CD4-positive, alpha-beta T cell treated with Interleukin-12 subunit alpha and Interleukin-12 subunit beta, for 1 hour (primary cell): ENCODE data around the gene PTPRN2.

Experiments
- DNase-seq: peaks from one replicate; pipeline ENCODE4 v3.0.0-alpha.2; 2020

Gene PTPRN2

DNA sequence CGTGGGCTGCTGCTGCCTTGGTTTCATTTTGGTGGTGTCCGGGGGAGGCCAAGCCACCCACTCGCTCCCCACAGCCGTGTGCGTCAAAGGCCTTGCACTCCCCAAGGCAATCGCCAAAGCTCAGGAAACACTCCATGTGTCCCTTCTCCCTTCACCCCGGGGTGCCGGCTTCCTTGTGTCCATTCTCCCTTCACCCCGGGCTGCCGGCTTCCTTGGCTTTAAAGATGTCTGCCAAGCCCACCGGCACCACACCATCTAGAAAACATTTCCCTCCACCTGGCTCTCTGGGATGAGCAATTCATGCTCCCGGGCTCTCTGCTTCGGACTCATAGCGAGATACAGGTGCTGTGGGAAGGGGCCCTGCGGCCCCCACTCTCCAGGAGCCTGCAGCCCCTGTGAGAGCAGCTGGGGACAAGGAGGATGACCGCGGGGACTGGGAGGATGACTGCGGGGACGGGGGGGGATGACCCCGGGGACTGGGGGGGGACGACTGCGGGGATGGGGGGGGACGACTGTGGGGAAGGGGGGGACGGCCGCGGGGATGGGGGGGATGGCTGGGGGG, 928.7 kb downstream of the PTPRN2 start:
- no peak for DNase-seq

DNA sequence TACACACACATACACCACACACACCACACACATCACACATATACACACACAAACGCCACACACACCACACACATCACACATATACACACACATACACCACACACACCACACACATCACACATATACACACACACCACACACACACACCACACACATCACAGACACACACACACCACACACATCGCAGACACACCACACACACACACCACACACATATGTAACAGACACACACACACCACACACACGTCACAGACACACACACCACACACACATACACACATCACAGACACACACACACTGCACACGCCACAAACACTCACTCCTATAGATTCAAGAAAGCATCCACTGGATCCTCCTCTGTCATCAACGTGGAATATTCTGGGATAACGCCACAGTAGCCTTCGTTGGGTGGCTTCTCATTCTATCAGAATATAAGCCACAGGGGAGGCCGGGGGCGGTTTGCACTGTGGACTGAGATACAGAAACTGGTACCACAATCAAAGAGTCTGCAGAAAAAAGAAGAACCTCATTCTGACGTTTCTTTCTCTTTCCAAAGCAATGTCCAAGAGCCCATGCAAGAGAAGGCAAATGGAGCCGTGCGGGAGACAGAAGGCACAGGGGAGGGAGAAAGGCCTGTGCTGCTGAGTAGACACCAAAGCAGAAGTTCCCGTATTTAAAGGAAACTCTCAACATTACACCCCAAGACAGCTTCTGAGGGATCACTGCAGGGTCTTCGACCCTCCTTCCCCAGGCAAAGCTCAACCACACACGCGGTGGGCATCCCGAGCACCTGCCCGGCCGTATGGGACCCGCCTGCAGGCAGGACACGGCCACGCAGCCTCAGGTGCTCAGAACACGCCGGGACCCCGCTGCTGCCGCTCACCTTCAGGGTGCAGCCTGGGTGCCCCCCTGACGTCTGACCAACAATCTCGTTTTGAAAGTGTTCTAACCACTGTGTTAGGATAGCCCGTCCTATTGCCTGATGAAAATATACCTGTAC, 929.6 kb downstream of the PTPRN2 start:
- DNase-seq: no peak

DNA sequence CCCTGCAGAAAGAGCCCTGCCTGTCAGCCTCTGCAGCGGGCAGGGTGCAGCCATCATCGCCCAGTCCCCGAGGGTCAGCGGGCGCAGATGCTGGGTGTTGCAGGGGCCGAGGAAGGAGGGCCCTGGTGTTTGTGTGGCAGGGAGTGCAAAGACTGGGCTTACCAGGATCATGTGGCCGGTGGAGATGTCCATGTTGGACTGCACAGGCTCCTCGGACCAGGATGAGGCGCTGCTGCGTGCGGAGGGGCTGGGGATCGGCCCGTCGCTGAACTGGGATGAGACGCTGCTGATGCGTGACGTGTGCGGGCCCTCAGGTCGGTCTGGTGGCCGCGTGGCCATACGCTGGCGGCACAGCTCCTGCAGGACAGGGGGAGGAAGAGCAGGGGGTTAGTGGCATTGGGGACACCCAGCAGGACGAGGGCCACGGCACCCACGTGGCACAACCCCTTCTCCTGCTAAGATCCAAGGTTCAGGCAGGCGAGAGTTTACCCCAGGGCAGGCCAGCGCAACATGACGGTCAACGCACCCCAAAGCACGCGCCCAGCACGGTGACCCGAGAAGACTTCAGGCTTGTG, 931.3 kb downstream of the PTPRN2 start:
- DNase-seq: no peak

DNA sequence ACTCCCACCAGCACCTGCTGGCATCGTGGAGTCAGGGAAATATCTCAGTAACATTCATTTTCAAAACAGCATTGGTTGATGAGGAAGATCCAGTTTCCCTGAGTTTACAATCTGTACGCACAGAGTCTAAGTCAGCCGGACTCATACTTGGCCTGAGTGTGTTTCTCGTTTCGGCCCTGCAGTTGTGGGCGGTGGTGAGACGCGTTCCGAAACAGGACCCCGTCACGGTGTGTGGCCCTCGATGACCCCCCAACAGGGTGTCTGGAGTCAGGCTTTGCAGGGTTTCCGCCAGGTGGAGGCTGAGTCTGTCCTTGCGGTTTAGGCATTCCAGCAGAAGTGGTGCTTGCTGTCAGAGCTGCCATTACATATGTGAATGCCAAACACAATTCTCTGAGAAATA, 933.3 kb downstream of the PTPRN2 start:
- no peak for DNase-seq

DNA sequence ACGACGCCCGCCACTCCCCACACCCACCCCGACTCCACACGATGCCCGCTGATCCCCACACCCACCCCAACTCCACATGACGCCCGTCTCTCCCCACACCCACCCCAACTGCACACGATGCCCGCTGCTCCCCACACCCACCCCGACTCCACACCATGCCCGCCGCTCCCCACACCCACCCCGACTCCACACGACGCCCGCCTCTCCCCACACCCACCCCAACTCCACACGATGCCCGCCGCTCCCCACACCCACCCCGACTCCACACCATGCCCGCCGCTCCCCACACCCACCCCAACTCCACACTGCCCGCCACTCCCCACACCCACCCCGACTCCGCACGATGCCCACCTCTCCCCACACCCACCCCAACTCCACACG, 933.8 kb downstream of the PTPRN2 start:
- DNase-seq: no peak

DNA sequence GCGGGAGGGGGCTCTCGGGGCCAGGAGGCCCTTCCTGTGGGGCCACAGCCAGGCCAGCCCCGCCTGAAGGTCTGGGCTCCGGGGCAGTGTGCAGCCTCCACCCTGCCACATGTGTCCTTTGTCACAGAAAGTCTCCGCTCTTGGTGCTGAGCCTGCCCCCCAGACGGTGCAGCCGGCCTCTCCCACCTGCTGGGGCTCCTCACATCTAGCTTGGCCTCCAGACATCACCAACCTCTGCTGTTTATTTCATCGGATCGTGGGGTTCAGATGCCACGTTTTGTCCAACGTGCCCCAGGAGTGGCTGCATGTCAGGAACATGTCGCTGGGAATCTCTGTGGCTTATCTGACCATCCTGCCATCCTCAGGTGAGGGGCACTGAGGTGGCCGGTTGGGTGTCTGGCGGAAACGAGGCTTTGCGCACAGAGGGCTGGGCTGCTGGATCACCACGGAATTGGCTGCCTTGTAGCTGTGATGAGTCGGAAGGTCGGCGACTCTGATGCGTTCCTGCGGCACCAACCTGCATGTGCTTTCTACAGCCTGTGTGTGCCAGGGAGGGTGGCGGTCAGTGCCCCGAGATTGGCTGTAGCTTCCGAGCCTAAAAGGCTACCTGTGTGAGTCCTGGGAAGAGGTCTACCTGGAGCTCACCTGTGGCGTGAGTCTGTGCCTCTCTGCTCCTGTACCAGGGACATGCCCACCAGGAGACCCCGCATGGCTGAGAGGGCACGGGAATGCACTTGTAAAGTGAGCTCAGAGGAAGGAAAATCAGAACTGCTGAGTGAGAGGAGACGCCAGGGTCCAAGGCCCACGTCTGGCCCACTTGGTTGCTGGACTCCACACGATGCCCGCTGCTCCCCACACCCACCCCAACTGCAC, 934.4 kb downstream of the PTPRN2 start:
- DNase-seq: no peak

DNA sequence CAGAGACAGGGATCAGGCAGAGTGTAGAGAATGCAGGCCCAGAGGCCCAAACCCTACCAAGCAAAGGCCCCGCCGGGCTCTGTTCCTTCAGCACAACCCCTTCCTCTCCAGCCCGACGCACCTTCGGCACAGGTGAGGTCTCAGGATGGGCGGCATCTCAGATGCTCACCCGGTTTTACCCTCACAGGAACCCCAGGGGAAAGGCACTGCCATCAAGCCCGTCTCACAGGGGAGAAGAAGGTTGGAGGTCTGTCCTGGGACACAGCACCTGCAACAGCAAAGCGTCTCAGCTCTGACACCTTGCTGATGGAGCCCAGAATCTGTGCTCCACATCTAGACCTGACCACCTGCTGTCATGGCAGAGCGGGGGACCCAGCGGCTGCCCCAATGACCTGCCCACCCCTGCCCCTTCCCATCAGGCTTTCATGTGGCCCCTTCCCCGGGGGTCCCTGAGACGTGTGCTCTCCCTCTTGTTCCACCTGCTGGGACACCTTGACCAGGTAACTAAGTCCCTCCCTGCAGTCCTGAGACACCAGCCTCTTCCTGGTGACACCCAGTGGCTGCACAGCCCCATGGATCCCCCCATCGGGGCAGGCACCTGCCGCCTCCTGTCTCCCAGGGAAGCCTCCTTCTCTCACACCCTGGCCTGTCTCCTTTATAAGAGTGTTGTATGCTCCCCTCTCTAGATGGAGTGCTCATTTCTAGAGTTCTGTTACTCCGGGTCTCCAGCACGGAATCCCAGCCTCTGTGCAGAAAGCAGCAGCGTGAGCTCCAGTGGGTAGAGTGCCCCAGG, 935.3 kb downstream of the PTPRN2 start:
- no peak for DNase-seq

DNA sequence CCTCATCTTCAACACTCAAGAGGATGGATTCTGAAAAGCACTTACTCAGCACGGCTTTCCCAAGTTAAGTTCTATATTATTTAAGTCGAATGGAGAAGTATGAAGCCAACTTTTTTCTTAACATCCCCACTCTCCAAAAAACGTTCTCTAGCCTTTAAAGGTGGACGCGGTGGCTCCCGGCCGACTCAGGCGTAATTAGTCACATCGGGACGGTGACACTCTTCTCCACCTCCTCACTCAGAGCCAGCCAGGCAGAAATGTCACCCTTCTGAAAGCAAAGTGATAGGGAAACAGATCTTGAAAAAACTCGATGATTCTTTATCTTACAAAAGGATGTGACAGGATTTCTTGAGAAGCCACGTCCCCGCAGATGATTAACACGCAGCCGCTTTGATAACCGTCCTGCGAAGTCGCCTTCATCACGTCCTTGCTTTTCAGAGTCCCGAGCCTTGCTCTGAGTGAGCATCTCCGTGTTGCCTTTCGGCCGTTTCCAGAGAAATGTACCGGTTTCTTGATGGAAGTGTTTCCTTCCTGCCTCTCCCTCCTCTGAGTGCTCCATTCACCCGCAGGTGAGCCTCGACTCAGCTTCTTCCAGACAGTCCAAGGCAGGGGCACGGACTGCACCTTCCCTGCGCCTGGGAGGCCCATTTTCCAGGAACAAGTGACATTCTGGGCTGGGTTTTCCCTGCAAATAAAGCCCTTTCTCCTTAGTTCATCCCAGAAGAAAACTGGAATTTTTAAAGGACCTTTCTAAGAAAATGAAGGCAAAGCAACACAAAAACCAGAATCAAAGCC, 936.1 kb downstream of the PTPRN2 start:
- DNase-seq: no peak

DNA sequence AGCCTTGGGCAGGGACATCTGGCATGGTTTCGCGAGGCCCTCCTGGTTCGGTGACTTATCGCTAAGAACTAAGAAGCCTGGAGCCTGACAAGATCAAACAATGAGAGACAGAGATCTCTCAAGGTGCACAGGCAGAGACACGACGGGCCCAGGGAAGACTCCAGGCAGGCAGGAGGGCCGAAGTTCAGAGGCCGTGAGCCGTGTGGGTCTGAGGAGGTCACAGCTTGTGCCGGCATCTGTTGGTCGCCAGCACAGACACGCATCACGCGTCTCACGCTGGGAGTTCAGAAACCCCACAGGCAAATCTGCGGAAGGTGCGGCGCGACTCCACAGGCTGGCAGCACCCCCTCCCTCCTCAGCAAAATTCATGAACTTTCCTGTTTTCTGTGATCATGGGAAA, 936.8 kb downstream of the PTPRN2 start:
- DNase-seq: no peak

DNA sequence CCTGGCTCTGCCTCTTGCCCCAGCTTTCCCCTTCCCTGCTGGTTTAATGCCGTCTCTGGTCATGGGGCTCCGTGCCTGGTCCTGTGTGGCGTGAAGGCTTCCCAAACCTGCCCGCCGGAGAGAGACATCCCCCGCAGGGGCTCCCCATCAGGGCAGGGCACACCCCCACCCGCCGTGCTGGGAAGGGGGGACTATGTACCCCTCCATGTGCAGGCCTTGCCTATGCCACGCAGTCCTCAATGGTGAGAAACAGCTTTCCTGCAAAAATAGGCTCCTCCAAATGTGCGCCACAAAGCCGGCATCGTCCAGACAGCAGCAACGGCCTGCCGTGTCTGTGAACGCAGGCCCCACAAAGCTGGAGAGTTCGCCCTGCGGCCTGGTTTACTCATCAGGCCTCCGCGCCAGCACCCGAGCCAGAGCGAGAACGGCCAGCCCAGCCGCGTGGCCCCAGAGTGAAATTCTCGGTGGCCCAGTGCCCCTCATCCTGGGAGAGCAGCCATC, 937.4 kb downstream of the PTPRN2 start:
- DNase-seq: no peak

DNA sequence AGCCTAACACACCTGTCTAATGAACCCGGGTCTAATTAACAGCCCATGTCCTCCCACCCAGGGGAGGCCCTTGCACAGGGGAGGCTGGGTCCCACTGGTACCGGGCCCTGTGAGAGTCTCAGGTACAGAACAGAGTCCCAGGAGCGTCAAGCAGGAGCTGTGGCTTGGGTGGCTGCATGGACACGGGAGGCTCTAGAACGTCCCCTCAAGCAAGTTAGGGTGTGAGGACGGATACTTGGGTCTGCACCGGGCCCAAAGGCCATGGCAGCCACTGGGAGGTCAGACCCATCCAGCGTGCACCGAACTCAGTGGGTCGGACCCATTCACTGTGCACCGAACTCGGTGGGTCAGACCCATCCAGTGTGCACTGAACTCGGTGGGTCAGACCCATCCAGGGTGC, 941.1 kb downstream of the PTPRN2 start:
- DNase-seq: no peak

DNA sequence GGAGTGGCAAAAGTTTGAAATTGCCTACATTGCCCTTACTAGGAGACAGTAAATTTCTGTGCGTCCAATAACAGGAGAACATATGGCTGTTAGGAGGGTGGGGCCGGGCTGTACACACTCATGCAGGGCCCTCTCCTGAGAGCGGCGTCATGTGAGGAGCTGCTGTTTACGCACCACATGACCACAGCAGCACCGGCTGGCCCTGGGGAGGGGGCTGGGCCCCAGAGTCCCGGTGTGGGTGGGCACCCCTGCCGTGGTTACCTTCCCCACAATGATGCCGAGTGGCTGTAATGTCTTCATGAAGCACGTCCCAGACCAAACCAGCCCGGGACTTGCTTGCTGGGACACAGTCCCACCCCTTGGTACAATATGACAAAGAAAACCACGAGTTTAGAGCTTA, 942.1 kb downstream of the PTPRN2 start:
- no peak for DNase-seq

DNA sequence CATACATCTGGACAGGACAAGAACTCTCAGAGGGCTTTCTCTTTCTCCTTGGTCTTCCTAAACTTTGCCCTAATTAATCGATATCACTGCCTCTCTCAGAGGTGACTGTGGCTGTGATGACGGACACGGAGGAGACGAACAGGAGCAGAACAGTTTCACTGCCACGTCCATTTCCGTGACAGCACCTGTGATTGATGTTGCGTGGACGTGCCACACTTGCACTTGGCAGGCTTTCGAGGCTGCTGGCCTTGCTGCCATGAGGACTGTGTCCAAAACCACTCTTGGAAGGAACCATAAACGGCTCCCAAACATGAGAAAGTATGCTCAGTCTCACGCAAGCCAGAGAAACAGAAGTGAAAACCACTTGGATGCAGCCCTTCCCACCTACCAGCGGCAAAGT, 942.7 kb downstream of the PTPRN2 start:
- DNase-seq: no peak

DNA sequence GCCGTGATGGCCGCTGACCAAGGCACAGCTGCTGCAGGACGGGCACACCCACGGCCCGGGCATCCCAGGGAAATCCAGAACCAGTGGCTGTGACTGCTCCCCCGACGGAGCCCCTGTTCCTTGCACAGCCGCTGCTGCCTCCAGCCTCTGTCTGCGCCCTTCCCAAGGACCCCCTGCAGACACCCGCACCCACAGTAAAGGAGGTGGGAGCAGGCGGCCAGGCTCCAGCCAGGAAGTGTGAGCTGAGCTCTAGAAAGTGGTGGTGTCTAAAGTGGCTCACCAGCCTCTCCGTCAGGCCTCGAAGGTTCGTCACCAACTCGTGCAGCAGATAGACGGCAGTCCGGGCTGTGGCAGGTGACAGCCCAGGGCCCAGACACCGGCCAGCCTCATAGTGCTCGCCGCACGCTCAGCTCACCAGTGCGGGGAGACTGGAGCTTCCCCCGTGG, 944.1 kb downstream of the PTPRN2 start:
- DNase-seq: no peak

DNA sequence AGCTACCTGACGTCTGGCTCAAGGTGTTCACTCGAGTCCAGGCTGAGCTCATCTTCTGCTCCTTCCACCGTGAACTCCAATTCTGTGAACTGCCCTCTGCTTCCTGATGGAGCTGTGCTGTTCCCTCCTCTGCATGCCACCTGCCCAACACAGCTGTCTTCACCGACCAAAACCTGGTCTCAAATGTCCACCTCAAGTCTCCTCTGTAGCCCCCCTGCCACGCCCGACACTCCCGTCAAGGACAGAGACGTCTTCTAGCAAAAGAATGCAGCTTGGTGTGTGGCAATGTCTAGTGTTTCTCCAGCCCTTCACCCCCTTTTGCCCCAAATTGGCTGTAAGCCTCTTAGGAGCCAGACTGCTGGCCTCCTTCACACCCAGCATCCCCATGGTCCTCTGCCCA, 945.8 kb downstream of the PTPRN2 start:
- DNase-seq: no peak

DNA sequence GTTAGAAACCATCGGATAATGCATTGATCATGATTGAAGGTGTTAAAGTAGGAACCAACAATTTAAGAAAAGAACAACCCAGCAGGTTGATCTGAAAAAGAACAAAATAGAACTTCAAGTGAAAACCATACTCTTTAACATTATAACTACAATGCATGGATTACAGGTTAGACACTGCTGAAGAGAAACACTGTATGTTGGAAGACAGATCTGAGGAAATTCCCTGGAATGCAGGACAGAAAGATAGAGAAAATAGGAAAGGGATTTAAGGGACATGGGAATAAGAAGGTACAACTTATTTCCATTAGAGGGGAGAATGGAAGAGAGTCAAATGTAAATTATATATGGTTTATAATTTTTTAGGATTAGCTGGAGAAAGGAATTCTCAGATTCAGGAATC, 947.5 kb downstream of the PTPRN2 start:
- no peak for DNase-seq

DNA sequence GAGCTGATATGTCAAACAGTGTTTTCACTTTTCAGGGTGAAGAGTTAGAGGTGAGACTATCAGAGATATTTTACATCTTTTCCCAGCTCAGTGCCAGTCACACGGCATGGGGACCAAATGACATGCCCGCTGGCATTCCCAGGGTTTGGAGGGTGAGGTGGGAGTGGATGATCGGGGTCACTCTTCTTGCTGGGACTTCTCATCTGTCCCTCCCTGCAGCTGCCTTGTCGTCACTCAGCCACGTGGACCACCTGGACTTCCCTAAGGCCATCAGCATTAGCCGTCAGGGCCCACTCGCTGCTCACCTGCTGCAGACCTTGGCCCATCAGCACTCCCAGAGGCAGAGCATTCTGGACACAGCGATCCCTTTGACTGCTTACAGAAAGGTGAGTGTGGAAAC, 949.1 kb downstream of the PTPRN2 start:
- no peak for DNase-seq

DNA sequence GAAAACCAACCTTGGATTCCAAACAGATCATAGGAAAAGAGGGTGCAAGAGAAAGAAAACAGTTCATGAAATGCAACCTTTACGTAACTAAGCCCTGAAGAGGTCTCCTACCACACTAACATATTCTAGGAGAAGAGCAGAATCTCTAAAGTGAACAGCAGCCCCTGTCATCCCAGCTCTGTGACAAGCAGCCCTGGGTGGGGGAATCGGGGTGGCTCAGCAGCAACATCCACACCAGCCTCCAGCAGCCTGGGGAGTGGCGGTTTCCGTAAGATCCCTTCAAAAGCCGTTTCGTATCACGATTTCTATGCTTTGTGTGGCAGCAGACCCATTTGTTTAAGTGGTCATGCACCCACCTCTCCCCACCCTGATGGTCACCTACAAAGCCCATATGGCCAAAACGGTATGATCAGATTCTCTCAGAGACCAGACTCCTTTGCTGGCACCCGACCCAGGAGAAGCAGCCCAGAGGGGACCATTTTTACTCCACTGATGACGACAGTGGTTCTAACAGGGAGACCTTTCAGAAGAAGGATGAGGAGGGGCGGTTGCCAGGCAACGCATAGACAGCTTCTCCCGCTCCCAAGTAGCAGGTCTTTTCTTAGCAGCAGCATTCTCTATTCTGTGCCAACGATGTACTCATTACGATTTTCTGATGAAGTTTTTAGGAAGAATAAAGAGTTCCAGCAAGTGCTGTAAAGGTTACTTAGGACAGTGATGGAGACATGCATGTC, 950.2 kb downstream of the PTPRN2 start:
- no peak for DNase-seq

DNA sequence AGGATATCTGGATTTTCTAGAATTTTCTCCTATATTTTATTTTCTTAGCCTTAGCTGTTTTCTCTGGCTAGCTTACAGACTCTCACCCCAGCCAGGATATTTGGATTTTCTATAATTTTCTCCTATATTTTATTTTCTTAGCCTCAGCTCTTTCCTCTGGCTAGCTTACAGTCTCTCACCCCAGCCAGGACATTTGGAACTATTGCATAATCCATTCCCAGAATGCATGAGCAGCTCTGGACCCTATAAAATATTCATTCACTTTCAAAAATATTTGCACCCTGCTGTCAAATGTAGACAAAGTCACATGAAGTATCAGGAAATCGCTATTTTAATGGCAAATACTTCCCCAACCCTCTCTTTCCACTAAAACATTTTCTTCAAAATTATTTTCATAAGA, 952.0 kb downstream of the PTPRN2 start:
- no peak for DNase-seq

DNA sequence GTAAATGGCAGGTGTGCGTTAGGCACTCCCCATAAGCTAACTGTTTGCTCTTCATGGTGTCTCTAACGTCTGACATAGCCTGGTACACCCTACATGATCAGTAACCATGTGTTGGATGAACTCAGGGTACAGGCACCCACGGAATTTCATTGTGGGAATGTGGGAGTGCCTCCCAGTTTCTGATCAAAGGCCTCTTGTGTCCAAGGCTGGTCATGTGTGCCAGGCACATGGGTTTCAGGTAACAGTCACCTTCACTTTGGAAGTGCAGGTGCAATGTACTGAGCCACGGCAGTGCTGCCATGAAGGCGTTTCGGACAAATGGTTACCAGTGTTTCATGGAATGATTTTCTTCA, 952.5 kb downstream of the PTPRN2 start:
- no peak for DNase-seq
